Keratinocyte (primary cell): Measurements from ENCODE around the gene ACOX2. TPM values are rescaled to one million over a fixed set of nuclear protein-coding genes. Genes with fewer than 3 reads are reported as not detected.

Experiments
- DNase-seq: peaks from one replicate; pipeline ENCODE4 v3.0.0-alpha.2; 2011; ENCODE audit warnings: low read depth, missing footprints, low spot score
- FAIRE-seq: peaks from 2 replicates; lab custom pipeline; 2011; peaks lifted over from hg19 to GRCh38; lab: Jason Lieb, UNC
- H2AFZ ChIP-seq: 2 replicates; pipeline ENCODE4 v1.6.0; 2012; ENCODE audit warnings: low read length, control low read depth, inconsistent platforms; ENCODE audit not compliant: control insufficient read depth
- H3K27ac ChIP-seq: 2 replicates; pipeline ENCODE4 v1.5.1; 2011; ENCODE audit warnings: low read length; ENCODE audit not compliant: control insufficient read depth, insufficient read depth
- H3K27me3 ChIP-seq: 3 replicates; pipeline ENCODE4 v1.6.0; 2011; ENCODE audit warnings: low read length; ENCODE audit not compliant: control insufficient read depth, insufficient read depth; ENCODE audit errors: extremely low read depth
- H3K36me3 ChIP-seq, 2 experiments: 2 replicates in 1 of 2; 3 replicates in 1 of 2; pipeline ENCODE4 v1.5.1; 2011; ENCODE audit warnings: low read length in 2 of 2, mild to moderate bottlenecking in 1 of 2; ENCODE audit not compliant: control insufficient read depth in 2 of 2, insufficient read depth in 2 of 2; ENCODE audit errors: extremely low read depth in 1 of 2
- H3K4me1 ChIP-seq: 3 replicates; pipeline ENCODE4 v1.5.1; 2011; ENCODE audit warnings: low read length; ENCODE audit not compliant: control insufficient read depth, insufficient read depth; ENCODE audit errors: extremely low read depth
- H3K4me2 ChIP-seq: 3 replicates; pipeline ENCODE4 v1.6.0; 2011; ENCODE audit warnings: low read depth, low read length; ENCODE audit not compliant: control insufficient read depth, insufficient read depth; ENCODE audit errors: extremely low read depth
- H3K4me3 ChIP-seq, 3 experiments: fragments of 200-600 bp in 1 of 3; sonication (generic) in 1 of 3; 2 replicates in 2 of 3; 3 replicates in 1 of 3; pipeline ENCODE4 v1.5.1; 2011 to 2016; ENCODE audit warnings: low read length in 3 of 3, mild to moderate bottlenecking in 3 of 3, control low read depth in 2 of 3, inconsistent platforms in 1 of 3, low read depth in 1 of 3, mixed read lengths in 1 of 3, mixed run types in 1 of 3, moderate library complexity in 1 of 3; ENCODE audit not compliant: control insufficient read depth in 2 of 3, insufficient read depth in 2 of 3; ENCODE audit errors: extremely low read depth in 1 of 3
- H3K79me2 ChIP-seq: 2 replicates; pipeline ENCODE4 v1.6.0; 2012; ENCODE audit warnings: low read length; ENCODE audit not compliant: control insufficient read depth, insufficient read depth
- H3K9ac ChIP-seq: 3 replicates; pipeline ENCODE4 v1.6.0; 2011; ENCODE audit warnings: low read length; ENCODE audit not compliant: control insufficient read depth, insufficient read depth; ENCODE audit errors: extremely low read depth
- H3K9me1 ChIP-seq: 3 replicates; pipeline ENCODE4 v1.6.0; 2011; ENCODE audit warnings: low read length; ENCODE audit not compliant: control insufficient read depth, insufficient read depth; ENCODE audit errors: extremely low read depth
- H3K9me3 ChIP-seq: 2 replicates; pipeline ENCODE4 v1.5.1; 2012; ENCODE audit warnings: low read depth, low read length; ENCODE audit not compliant: control insufficient read depth
- H4K20me1 ChIP-seq: 3 replicates; pipeline ENCODE4 v1.6.0; 2011; ENCODE audit warnings: low read length; ENCODE audit not compliant: control insufficient read depth, insufficient read depth; ENCODE audit errors: extremely low read depth
- EZH2 ChIP-seq: IDR thresholded peaks from one replicate; pipeline ENCODE4 v1.6.1; 2012; ENCODE audit warnings: inconsistent platforms, mild to moderate bottlenecking, low read length, moderate library complexity
- dilution Hi-C: fragments of 300-500 bp; cut with MboI; formaldehyde crosslinking; loops from one replicate; pipeline ENCODE4 v1.7.0; 2020; ENCODE audit warnings: low sequenced_read_pairs; ENCODE audit not compliant: extremely low pct_ligation_motif_present
- polyA plus RNA-seq, 5 experiments: library from polyadenylated mRNA; depleted of rRNA in 3 of 5; stranded (reverse) in 3 of 5; stranded (forward) in 1 of 5; unstranded in 1 of 5; fragments of >200 nt; gene quantifications; 1 replicate in 1 of 5; 2 replicates in 3 of 5; 3 replicates in 1 of 5; pipeline versions ENCODE4 v1.2.1 to v1.2.3, GENCODE V29; 2011 to 2012; ENCODE audit warnings: missing spikeins in 2 of 5, low read depth in 1 of 5, low replicate concordance in 1 of 5
- TF ChIP-seq, protein P1 (sequence below), 3 experiments: IDR thresholded peaks in 1 of 3; conservative IDR thresholded peaks in 1 of 3; optimal IDR thresholded peaks in 1 of 3; 2 replicates in 2 of 3; 3 replicates in 1 of 3; pipeline versions ENCODE3 to v1.5.1; 2011; ENCODE audit warnings: low read length in 3 of 3, mild to moderate bottlenecking in 3 of 3, moderate library complexity in 2 of 3, control low read depth in 1 of 3, inconsistent platforms in 1 of 3; ENCODE audit not compliant: insufficient read depth in 2 of 3; ENCODE audit errors: extremely low read depth in 1 of 3

ACOX2 gene
- polyA plus RNA-seq, 1 donor (not counting 4 experiments of a cell fraction or from before 2014, with no cell fraction given), result 0.20 TPM

GRCh38 chr3:58576716-58577115 is 39.7 kb upstream of the ACOX2 start:
- FAIRE-seq (no peak), DNase-seq (no peak)
- H3K9me3 ChIP-seq, result no peaks in the 10 kb centered on the region
- H2AFZ ChIP-seq, result no peak overlapping the region
- no peaks in the 10 kb centered on the region for H3K4me1 ChIP-seq
- H3K36me3 ChIP-seq, result no peaks in the 10 kb centered on the region
- H3K79me2 ChIP-seq, result no peaks in the 10 kb centered on the region
- no peak overlapping the region for H3K4me2 ChIP-seq
- no peaks in the 10 kb centered on the region for H4K20me1 ChIP-seq
- H3K9ac ChIP-seq, result no peak overlapping the region
- no peak overlapping the region for H3K4me3 ChIP-seq
- H3K9me1 ChIP-seq, result no peaks in the 10 kb centered on the region
- dilution Hi-C loops, result no loop called here
- H3K27me3 ChIP-seq, result peaks cover 21% of the 10 kb centered on the region
- TF ChIP-seq, protein P1, sequence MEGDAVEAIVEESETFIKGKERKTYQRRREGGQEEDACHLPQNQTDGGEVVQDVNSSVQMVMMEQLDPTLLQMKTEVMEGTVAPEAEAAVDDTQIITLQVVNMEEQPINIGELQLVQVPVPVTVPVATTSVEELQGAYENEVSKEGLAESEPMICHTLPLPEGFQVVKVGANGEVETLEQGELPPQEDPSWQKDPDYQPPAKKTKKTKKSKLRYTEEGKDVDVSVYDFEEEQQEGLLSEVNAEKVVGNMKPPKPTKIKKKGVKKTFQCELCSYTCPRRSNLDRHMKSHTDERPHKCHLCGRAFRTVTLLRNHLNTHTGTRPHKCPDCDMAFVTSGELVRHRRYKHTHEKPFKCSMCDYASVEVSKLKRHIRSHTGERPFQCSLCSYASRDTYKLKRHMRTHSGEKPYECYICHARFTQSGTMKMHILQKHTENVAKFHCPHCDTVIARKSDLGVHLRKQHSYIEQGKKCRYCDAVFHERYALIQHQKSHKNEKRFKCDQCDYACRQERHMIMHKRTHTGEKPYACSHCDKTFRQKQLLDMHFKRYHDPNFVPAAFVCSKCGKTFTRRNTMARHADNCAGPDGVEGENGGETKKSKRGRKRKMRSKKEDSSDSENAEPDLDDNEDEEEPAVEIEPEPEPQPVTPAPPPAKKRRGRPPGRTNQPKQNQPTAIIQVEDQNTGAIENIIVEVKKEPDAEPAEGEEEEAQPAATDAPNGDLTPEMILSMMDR (optimal IDR thresholded peaks at IDR 0.05 in 1 of 3, IDR thresholded peaks at IDR 0.05 in 1 of 3, conservative IDR thresholded peaks at IDR 0.05 in 1 of 3; ENCODE audit: extremely low read depth in 1 of 3, insufficient read depth in 2 of 3, low read length in 3 of 3), result no peak
- no peak for TF ChIP-seq EZH2
- no peak overlapping the region for H3K27ac ChIP-seq

DNA sequence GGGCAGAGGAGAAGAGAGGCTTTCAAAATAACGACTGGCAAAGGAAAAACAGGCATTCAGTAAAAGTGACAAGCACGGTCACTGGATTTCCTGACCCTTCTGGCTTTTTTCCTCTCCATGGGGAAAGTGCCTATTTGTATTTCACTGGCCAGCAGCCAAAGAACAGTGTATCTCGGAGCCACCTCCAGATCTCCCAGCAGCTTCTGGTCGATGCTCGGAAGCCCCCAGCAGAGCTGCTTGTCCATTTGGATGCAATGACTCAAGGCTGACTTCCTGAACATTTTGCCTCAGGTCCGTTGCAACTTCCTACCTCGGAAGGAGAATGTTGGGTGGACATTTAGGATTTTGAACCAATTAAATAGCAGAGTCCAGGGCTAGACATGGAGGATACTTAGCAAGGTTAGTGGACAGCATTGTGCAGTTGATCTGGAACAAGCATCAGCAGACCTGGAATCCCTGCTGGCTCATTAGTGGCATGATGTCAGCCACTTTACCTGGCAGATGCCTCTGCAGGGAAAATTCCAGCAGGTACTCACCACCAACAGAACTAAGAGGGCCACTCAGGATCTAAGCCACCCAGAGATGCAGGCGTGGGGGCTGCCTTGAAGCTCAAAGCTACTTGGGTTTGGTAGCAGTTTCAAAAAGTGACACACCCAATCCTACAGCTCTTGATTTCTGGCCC is 39.1 kb upstream of the ACOX2 start:
- H3K36me3 ChIP-seq, result no peaks in the 10 kb centered on the region
- TF ChIP-seq, protein P1 (optimal IDR thresholded peaks at IDR 0.05 in 1 of 3, IDR thresholded peaks at IDR 0.05 in 1 of 3, conservative IDR thresholded peaks at IDR 0.05 in 1 of 3; ENCODE audit: extremely low read depth in 1 of 3, insufficient read depth in 2 of 3, low read length in 3 of 3), result no peak
- no peak for TF ChIP-seq EZH2
- no peak overlapping the region for H3K27ac ChIP-seq
- H3K9me1 ChIP-seq, result no peaks in the 10 kb centered on the region
- peaks cover 17% of the 10 kb centered on the region for H3K27me3 ChIP-seq
- H3K4me2 ChIP-seq, result no peak overlapping the region
- FAIRE-seq, result no peak
- no peak overlapping the region for H3K9ac ChIP-seq
- H3K9me3 ChIP-seq, result no peaks in the 10 kb centered on the region
- H2AFZ ChIP-seq, result no peak overlapping the region
- H4K20me1 ChIP-seq, result no peaks in the 10 kb centered on the region
- H3K4me1 ChIP-seq, result no peaks in the 10 kb centered on the region
- no peaks in the 10 kb centered on the region for H3K79me2 ChIP-seq
- no peak for DNase-seq
- no peak overlapping the region for H3K4me3 ChIP-seq
- dilution Hi-C loops, result no loop called here
